SK-N-SH treated with all-trans-retinoic acid at 6 μM for 48 hours (cell line): ENCODE data around the gene CANT1.

Experiments used
- CREB5 ChIP-seq: fragments of 250-450 bp; sonication (Bioruptor Pico); IDR thresholded peaks from 2 replicates; pipeline ENCODE4 v1.5.1; 2020; ENCODE audit warnings: low read depth, mild to moderate bottlenecking, moderate library complexity
- GLIS3 ChIP-seq: fragments of 250-450 bp; sonication (Bioruptor Pico); IDR thresholded peaks from 2 replicates; pipeline ENCODE4 v1.5.0; 2020; ENCODE audit warnings: mild to moderate bottlenecking, moderate library complexity
- OSR1 ChIP-seq: fragments of 250-450 bp; sonication (Bioruptor Pico); IDR thresholded peaks from 2 replicates; pipeline ENCODE4 v1.8.0; 2022; ENCODE audit warnings: moderate library complexity, mild to moderate bottlenecking, inconsistent platforms
- PATZ1 ChIP-seq: fragments of 250-450 bp; sonication (Bioruptor Pico); IDR thresholded peaks from 2 replicates; pipeline ENCODE4 v1.8.0; 2020; ENCODE audit warnings: mild to moderate bottlenecking, moderate library complexity, borderline replicate concordance
- TOX ChIP-seq: fragments of 250-450 bp; sonication (Bioruptor Pico); IDR thresholded peaks from 2 replicates; pipeline ENCODE4 v1.8.0; 2021; ENCODE audit warnings: mild to moderate bottlenecking, moderate library complexity, borderline replicate concordance
- TF ChIP-seq, protein P1 (sequence below): fragments of 250-450 bp; sonication (Bioruptor Pico); IDR thresholded peaks from 2 replicates; pipeline ENCODE4 v1.8.0; 2021; ENCODE audit warnings: low read depth, mild to moderate bottlenecking, moderate library complexity, borderline replicate concordance

GRCh38 chr17:79012563-79013134 is 3.1 kb upstream of the CANT1 start:
- no peak for TF ChIP-seq GLIS3 (CRISPR knock-in tag)
- TF ChIP-seq TOX: no peak
- TF ChIP-seq OSR1 (CRISPR knock-in tag): no peak
- TF ChIP-seq PATZ1 (CRISPR knock-in tag): no peak
- no peak for TF ChIP-seq CREB5
- TF ChIP-seq, protein P1, sequence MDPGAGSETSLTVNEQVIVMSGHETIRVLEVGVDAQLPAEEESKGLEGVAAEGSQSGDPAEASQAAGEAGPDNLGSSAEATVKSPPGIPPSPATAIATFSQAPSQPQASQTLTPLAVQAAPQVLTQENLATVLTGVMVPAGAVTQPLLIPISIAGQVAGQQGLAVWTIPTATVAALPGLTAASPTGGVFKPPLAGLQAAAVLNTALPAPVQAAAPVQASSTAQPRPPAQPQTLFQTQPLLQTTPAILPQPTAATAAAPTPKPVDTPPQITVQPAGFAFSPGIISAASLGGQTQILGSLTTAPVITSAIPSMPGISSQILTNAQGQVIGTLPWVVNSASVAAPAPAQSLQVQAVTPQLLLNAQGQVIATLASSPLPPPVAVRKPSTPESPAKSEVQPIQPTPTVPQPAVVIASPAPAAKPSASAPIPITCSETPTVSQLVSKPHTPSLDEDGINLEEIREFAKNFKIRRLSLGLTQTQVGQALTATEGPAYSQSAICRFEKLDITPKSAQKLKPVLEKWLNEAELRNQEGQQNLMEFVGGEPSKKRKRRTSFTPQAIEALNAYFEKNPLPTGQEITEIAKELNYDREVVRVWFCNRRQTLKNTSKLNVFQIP: no peak
